ENCODE measurements around the gene FSD1. TPM values are rescaled to one million over a fixed set of nuclear protein-coding genes. Genes with fewer than 3 reads are reported as not detected.

The FSD1 gene
- total RNA-seq, 1 experiment from 2014 or later, result not detected

DNA sequence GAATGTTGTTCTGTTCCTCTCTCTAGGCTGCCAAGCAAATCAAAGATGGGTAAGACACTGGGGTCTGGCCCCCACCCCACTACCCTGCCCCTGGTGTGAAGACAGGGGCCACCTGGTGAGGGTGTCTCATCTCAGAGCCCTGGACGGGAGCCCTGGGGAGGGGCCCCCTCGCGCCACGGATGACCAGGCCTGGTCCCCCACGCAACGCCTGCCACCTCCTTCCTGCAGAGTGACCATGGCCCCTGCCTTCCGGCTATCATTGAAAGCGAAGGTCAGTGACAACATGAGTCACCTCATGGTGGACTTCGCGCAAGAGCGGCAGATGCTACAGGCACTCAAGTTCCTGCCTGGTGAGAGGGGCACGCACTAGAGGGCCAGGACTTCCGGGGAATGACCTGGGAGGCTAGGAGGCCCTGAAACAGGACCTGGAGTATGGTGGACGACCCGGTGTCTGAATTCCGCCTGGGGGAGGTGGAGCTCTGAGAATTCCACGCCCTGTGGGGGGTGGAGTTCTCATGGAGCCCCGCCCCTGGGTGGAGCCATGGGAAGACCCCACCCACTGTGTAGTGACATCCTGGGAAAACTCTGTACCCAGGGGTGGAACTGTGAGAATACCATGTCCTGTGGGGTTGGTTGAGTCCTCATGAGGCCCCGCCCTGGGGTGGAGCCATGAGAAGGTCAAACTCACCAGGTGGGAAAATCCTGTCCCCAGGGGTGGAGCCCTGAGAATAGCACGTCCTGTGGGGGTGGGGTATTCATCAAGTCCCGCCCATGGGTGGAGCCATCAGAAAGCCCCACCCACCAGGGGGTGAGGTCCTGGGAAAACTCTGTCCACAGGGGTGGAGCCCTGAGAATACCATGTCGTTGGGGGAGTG lies 6.1 kb downstream of the FSD1 start:
- BruUV-seq (replicated peaks), result no TSS peak
- no peaks in the 10 kb centered on the region for H3K4me1 ChIP-seq (replicated peaks; ENCODE audit: insufficient read depth)
- no peaks in the 10 kb centered on the region for H3K36me3 ChIP-seq (ENCODE audit: low read depth)
- no peaks in the 10 kb centered on the region for H3K27me3 ChIP-seq (ENCODE audit: insufficient read depth, low read depth)
- H3K9me3 ChIP-seq (ENCODE audit: insufficient read depth, low read depth), result no peaks in the 10 kb centered on the region
- intact Hi-C loops (cut with micrococcal nuclease; ENCODE audit: unreplicated experiment), result no loop called here
- no peaks in the 10 kb centered on the region for H4K20me1 ChIP-seq (ENCODE audit: insufficient read depth)
- ChIA-PET POLR2A (ENCODE audit: unreplicated experiment) (no interaction called here), CTCF (no interaction called here)
- TF ChIP-seq, protein P1, sequence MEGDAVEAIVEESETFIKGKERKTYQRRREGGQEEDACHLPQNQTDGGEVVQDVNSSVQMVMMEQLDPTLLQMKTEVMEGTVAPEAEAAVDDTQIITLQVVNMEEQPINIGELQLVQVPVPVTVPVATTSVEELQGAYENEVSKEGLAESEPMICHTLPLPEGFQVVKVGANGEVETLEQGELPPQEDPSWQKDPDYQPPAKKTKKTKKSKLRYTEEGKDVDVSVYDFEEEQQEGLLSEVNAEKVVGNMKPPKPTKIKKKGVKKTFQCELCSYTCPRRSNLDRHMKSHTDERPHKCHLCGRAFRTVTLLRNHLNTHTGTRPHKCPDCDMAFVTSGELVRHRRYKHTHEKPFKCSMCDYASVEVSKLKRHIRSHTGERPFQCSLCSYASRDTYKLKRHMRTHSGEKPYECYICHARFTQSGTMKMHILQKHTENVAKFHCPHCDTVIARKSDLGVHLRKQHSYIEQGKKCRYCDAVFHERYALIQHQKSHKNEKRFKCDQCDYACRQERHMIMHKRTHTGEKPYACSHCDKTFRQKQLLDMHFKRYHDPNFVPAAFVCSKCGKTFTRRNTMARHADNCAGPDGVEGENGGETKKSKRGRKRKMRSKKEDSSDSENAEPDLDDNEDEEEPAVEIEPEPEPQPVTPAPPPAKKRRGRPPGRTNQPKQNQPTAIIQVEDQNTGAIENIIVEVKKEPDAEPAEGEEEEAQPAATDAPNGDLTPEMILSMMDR (conservative IDR thresholded peaks at IDR 0.05), result no peak
- no peak for TF ChIP-seq EZH2 (IDR thresholded peaks at IDR 0.05; ENCODE audit: low read depth)
- H2AFZ ChIP-seq, result no peak overlapping the region
- peak overlapping the region; percentile 31; the same call in 1 of the 2 replicates for H3K4me2 ChIP-seq
- H3K9me2 ChIP-seq (ENCODE audit: insufficient read depth), result no peaks in the 10 kb centered on the region
- peaks cover 6% of the 10 kb centered on the region; the same call in 1 of the 2 replicates for H3F3A ChIP-seq (ENCODE audit: insufficient read depth, low read depth)
- H3K4me3 ChIP-seq, result no peak overlapping the region
- DNase-seq, result peak; percentile 15 to 65
- no peak overlapping the region for H3K27ac ChIP-seq
- H3K79me2 ChIP-seq (ENCODE audit: low read depth), result no peaks in the 10 kb centered on the region

DNA sequence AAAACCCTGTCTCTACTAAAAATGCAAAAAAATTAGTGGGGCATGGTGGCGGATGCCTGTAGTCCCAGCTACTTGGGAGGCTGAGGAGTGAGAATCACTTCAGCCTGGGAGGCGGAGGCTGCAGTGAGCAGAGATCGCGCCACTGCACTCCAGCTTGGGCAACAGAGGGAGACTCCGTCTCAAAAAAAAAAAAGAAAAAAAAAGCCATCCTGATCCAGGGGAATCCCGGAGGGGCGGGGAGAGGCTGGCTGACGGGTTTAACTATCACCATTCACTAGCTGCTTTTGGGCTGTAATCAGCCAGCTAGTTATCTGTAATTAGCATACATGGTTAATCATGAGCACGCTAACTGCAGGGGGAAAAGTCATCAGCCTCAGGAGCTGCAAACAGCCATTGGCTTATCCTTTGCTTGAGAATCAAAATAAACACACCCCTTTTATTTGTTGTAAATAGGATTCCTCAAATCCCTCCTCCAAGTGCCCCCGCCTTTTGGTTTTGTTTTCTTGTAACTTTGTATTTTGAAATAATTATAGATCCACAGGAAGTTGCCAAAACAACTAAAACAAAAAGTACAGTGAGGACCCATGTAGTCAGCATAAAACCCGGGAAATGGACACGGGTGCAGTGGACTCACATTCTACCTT lies 9.6 kb downstream of the FSD1 start:
- H3K79me2 ChIP-seq (ENCODE audit: low read depth), result no peaks in the 10 kb centered on the region
- ChIA-PET CTCF (no interaction called here), POLR2A (ENCODE audit: unreplicated experiment) (no interaction called here)
- DNase-seq, result no peak
- H3F3A ChIP-seq (ENCODE audit: insufficient read depth, low read depth), result peaks cover 6% of the 10 kb centered on the region; the same call in 1 of the 2 replicates
- no peaks in the 10 kb centered on the region for H4K20me1 ChIP-seq (ENCODE audit: insufficient read depth)
- H3K4me2 ChIP-seq, result no peak overlapping the region
- no peak overlapping the region for H3K4me3 ChIP-seq
- no peak overlapping the region for H3K27ac ChIP-seq
- BruUV-seq (replicated peaks), result no TSS peak
- TF ChIP-seq, protein P1 (conservative IDR thresholded peaks at IDR 0.05), result no peak
- no peak for TF ChIP-seq EZH2 (IDR thresholded peaks at IDR 0.05; ENCODE audit: low read depth)
- intact Hi-C loops (cut with micrococcal nuclease; ENCODE audit: unreplicated experiment), result no loop called here
- no peaks in the 10 kb centered on the region for H3K4me1 ChIP-seq (replicated peaks; ENCODE audit: insufficient read depth)
- H2AFZ ChIP-seq, result no peak overlapping the region
- H3K9me2 ChIP-seq (ENCODE audit: insufficient read depth), result no peaks in the 10 kb centered on the region
- no peaks in the 10 kb centered on the region for H3K27me3 ChIP-seq (ENCODE audit: insufficient read depth, low read depth)
- H3K9me3 ChIP-seq (ENCODE audit: insufficient read depth, low read depth), result no peaks in the 10 kb centered on the region
- no peaks in the 10 kb centered on the region for H3K36me3 ChIP-seq (ENCODE audit: low read depth)

DNA sequence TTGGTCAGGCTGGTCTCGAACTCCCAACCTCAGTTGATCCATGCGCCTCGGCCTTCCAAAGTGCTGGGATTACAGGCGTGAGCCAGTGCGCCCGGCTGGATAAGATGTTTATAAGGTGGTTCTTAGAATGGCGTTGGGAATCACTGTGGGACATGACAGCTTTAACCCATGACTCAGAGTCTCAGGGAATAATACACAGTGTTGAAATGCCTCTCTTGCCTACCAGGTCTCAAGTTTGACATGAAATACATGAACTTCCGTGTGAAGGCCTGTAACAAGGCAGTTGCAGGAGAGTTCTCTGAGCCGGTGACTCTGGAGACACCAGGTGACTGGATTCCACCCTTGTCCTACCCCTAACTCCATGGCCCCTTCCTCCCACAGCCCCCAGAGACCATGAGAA lies 12.6 kb downstream of the FSD1 start:
- intact Hi-C loops (cut with micrococcal nuclease; ENCODE audit: unreplicated experiment), result no loop called here
- POLR2A ChIA-PET (ENCODE audit: unreplicated experiment), result no interaction called here

More for the DNA sequence above, 12.6 kb downstream of the FSD1 start:
- TF ChIP-seq, protein P1 (conservative IDR thresholded peaks at IDR 0.05), result no peak
- TF ChIP-seq EZH2 (IDR thresholded peaks at IDR 0.05; ENCODE audit: low read depth), result no peak
- Histone ChIP-seq H3K9me3 (ENCODE audit: insufficient read depth, low read depth) (no peaks in the 10 kb centered on the region), H3K9me2 (ENCODE audit: insufficient read depth) (no peaks in the 10 kb centered on the region), H3F3A (ENCODE audit: insufficient read depth, low read depth) (no peaks in the 10 kb centered on the region), H3K36me3 (ENCODE audit: low read depth) (no peaks in the 10 kb centered on the region), H3K79me2 (ENCODE audit: low read depth) (no peaks in the 10 kb centered on the region), H3K27me3 (ENCODE audit: insufficient read depth, low read depth) (no peaks in the 10 kb centered on the region), H4K20me1 (ENCODE audit: insufficient read depth) (no peaks in the 10 kb centered on the region), H3K4me3 (no peak overlapping the region), H3K27ac (no peak overlapping the region), H3K4me2 (no peak overlapping the region), H2AFZ (no peak overlapping the region), H3K4me1 (replicated peaks; ENCODE audit: insufficient read depth) (no peaks in the 10 kb centered on the region)
- CTCF ChIA-PET, result no interaction called here
- BruUV-seq (replicated peaks), result no TSS peak
- DNase-seq, result peak in 1 of 2 experiments; percentile 44

All from PC-9 (cell line).